Measurements from ENCODE around the gene CHRNG. TPM values are rescaled to one million over a fixed set of nuclear protein-coding genes. Genes with fewer than 3 reads are reported as not detected.

CHRNG gene
- total RNA-seq, 1 experiment from 2014 or later, result not detected

DNA sequence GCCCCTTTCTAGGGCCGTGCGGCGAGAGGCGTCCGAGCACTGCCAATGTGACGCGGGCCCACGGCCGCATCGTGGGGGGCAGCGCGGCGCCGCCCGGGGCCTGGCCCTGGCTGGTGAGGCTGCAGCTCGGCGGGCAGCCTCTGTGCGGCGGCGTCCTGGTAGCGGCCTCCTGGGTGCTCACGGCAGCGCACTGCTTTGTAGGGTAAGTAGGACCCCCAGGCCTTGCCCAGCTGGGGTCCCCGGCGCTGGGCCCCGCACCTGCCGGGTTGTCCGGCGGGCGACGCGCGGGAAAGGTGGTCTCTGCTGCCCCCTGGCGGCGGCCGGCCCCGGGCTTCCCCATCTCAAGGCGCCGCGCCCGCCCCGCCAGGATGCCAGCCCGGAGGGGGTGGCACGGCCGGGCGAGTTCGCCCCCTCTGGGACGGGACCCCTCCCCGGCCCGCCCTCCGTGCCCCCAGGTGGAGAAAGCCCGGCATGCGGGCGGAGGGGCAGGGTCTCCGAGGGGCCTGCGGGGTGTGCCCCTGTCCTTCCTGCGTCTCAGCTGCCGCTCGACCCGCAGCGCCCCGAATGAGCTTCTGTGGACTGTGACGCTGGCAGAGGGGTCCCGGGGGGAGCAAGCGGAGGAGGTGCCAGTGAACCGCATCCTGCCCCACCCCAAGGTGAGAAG, 17.4 kb upstream of the CHRNG start:
- ChIA-PET CTCF (interaction anchor here (0.6 kb wide), 1 partner anchor 367 kb away, joined by 6 read pairs; no protein-coding TSS in a partner anchor), POLR2A (no interaction called here)
- Mint-ChIP-seq H3K9me3 (ENCODE audit: unreplicated experiment) (no peaks in the 10 kb centered on the region), H3K4me3 (ENCODE audit: unreplicated experiment) (no peak overlapping the region), H3K27ac (ENCODE audit: unreplicated experiment) (no peak overlapping the region), H3K27me3 (ENCODE audit: insufficient read depth, unreplicated experiment) (no peaks in the 10 kb centered on the region), H3K36me3 (ENCODE audit: insufficient read depth, unreplicated experiment) (peaks cover 3% of the 10 kb centered on the region), H3K4me1 (ENCODE audit: low read depth, unreplicated experiment) (peaks cover 3% of the 10 kb centered on the region)
- intact Hi-C loops (cut with micrococcal nuclease; ENCODE audit: unreplicated experiment), result loop anchor here (5.0 kb wide), 1 partner anchor 80 kb away; no protein-coding TSS in a partner anchor
- Histone ChIP-seq H3K27me3 (replicated peaks; ENCODE audit: control insufficient read depth, insufficient read depth, low read length) (no peaks in the 10 kb centered on the region), H3K9me3 (no peaks in the 10 kb centered on the region), H3K4me3 (ENCODE audit: low read depth, low read length) (no peak overlapping the region; the same call in 1 of the 2 replicates), H3K4me1 (peaks cover under 1% of the 10 kb centered on the region; the same call in 1 of the 2 replicates), H3K36me3 (ENCODE audit: control insufficient read depth, insufficient read depth, low read length) (no peaks in the 10 kb centered on the region)
- peak in 1 of 2 experiments; percentile 66 for DNase-seq
- TF ChIP-seq, protein P1, sequence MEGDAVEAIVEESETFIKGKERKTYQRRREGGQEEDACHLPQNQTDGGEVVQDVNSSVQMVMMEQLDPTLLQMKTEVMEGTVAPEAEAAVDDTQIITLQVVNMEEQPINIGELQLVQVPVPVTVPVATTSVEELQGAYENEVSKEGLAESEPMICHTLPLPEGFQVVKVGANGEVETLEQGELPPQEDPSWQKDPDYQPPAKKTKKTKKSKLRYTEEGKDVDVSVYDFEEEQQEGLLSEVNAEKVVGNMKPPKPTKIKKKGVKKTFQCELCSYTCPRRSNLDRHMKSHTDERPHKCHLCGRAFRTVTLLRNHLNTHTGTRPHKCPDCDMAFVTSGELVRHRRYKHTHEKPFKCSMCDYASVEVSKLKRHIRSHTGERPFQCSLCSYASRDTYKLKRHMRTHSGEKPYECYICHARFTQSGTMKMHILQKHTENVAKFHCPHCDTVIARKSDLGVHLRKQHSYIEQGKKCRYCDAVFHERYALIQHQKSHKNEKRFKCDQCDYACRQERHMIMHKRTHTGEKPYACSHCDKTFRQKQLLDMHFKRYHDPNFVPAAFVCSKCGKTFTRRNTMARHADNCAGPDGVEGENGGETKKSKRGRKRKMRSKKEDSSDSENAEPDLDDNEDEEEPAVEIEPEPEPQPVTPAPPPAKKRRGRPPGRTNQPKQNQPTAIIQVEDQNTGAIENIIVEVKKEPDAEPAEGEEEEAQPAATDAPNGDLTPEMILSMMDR (IDR thresholded peaks at IDR 0.05; ENCODE audit: insufficient read depth in 1 of 2, low read depth in 1 of 2, low read length in 1 of 2, severe bottlenecking in 1 of 2, unreplicated experiment in 1 of 2), result peak; percentile 33 to 87
- BruUV-seq (replicated peaks), result no TSS peak

DNA sequence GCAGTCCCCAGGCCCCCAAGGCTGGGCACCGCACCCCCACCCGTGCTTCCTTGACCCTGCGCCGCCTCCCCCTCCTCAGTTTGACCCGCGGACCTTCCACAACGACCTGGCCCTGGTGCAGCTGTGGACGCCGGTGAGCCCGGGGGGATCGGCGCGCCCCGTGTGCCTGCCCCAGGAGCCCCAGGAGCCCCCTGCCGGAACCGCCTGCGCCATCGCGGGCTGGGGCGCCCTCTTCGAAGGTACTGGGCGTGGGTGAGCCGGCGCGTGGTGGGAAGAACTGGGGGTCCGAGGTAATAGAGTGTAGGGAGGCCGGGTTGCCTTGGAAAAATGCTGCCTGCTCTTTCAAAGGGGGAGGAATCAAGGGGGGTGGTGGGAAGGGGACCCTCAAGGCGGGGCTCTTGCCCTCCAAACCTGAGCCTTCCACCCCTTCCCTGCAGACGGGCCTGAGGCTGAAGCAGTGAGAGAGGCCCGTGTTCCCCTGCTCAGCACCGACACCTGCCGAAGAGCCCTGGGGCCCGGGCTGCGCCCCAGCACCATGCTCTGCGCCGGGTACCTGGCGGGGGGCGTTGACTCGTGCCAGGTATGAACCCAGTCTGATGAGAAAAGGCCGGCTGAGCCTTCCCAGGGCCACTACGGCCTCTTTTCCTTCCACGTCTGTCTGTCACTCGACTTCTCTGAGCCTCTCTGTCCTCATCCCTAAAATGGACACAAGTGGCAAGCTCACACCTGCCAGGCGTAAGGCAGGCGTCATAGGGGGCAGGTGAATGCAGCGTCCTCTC, 16.7 kb upstream of the CHRNG start:
- Mint-ChIP-seq H3K4me1 (ENCODE audit: low read depth, unreplicated experiment) (no peaks in the 10 kb centered on the region), H3K9me3 (ENCODE audit: unreplicated experiment) (no peaks in the 10 kb centered on the region), H3K4me3 (ENCODE audit: unreplicated experiment) (no peak overlapping the region), H3K27me3 (ENCODE audit: insufficient read depth, unreplicated experiment) (no peaks in the 10 kb centered on the region), H3K27ac (ENCODE audit: unreplicated experiment) (no peak overlapping the region), H3K36me3 (ENCODE audit: insufficient read depth, unreplicated experiment) (peaks cover 6% of the 10 kb centered on the region)
- Histone ChIP-seq H3K4me1 (no peaks in the 10 kb centered on the region), H3K36me3 (ENCODE audit: control insufficient read depth, insufficient read depth, low read length) (no peaks in the 10 kb centered on the region), H3K4me3 (ENCODE audit: low read depth, low read length) (no peak overlapping the region; the same call in 1 of the 2 replicates), H3K27me3 (replicated peaks; ENCODE audit: control insufficient read depth, insufficient read depth, low read length) (no peaks in the 10 kb centered on the region), H3K9me3 (no peaks in the 10 kb centered on the region)
- TF ChIP-seq, protein P1 (IDR thresholded peaks at IDR 0.05; ENCODE audit: insufficient read depth in 1 of 2, low read depth in 1 of 2, low read length in 1 of 2, severe bottlenecking in 1 of 2, unreplicated experiment in 1 of 2), result no peak
- no peak for DNase-seq
- CTCF ChIA-PET, result interaction anchor here (0.6 kb wide), 1 partner anchor 368 kb away, joined by 6 read pairs; no protein-coding TSS in a partner anchor
- POLR2A ChIA-PET, result no interaction called here
- intact Hi-C loops (cut with micrococcal nuclease; ENCODE audit: unreplicated experiment), result loop anchor here (5.0 kb wide), 1 partner anchor 81 kb away; no protein-coding TSS in a partner anchor
- no TSS peak for BruUV-seq (replicated peaks)

DNA sequence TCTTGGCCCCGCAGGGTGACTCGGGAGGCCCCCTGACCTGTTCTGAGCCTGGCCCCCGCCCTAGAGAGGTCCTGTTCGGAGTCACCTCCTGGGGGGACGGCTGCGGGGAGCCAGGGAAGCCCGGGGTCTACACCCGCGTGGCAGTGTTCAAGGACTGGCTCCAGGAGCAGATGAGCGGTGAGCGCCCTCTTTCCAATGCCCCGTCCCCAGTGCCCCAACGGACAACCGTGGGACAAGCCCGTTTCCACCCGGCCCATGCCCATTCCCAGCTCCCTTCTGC, 16.1 kb upstream of the CHRNG start:
- intact Hi-C loops (cut with micrococcal nuclease; ENCODE audit: unreplicated experiment), result loop anchor here (5.0 kb wide), 1 partner anchor 81 kb away; no protein-coding TSS in a partner anchor
- ChIA-PET CTCF (no interaction called here), POLR2A (no interaction called here)
- Mint-ChIP-seq H3K36me3 (ENCODE audit: insufficient read depth, unreplicated experiment) (peaks cover 6% of the 10 kb centered on the region), H3K27ac (ENCODE audit: unreplicated experiment) (no peak overlapping the region), H3K4me3 (ENCODE audit: unreplicated experiment) (no peak overlapping the region), H3K9me3 (ENCODE audit: unreplicated experiment) (no peaks in the 10 kb centered on the region), H3K27me3 (ENCODE audit: insufficient read depth, unreplicated experiment) (no peaks in the 10 kb centered on the region), H3K4me1 (ENCODE audit: low read depth, unreplicated experiment) (no peaks in the 10 kb centered on the region)
- Histone ChIP-seq H3K9me3 (no peaks in the 10 kb centered on the region), H3K4me1 (no peaks in the 10 kb centered on the region), H3K4me3 (ENCODE audit: low read depth, low read length) (no peak overlapping the region), H3K36me3 (ENCODE audit: control insufficient read depth, insufficient read depth, low read length) (no peaks in the 10 kb centered on the region), H3K27me3 (replicated peaks; ENCODE audit: control insufficient read depth, insufficient read depth, low read length) (no peaks in the 10 kb centered on the region)
- TF ChIP-seq, protein P1 (IDR thresholded peaks at IDR 0.05; ENCODE audit: insufficient read depth in 1 of 2, low read depth in 1 of 2, low read length in 1 of 2, severe bottlenecking in 1 of 2, unreplicated experiment in 1 of 2), result no peak
- BruUV-seq (replicated peaks), result no TSS peak
- no peak for DNase-seq
